ENCODE measurements around the gene ZNF519. TPM values are rescaled to one million over a fixed set of nuclear protein-coding genes. Genes with fewer than 3 reads are reported as not detected.
"Not testable (repeated sequence)": the region's sequence is repeated elsewhere in the genome, so short reads cannot be mapped to it uniquely, and the experiment has no call there.

ZNF519 gene
- total and polyA plus RNA-seq, 2 experiments from 2014 or later, result 5.1 to 12.0 TPM

DNA sequence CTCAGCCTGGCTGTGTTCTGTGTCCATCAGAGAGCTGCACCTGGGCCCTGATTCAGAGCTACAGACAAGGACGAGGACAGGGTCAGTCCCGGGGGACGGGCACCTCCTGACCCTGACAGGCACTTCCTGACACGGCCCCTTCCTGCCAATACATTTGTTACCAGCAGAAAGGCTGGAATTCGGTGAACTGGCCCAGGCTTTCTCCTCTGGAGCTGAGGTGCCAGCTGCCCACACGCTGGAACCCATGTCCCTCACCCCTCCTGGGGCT, 12.3 kb upstream of the ZNF519 start:
- Histone ChIP-seq H3K27ac (no peak overlapping the region), H3K36me3 (no peaks in the 10 kb centered on the region), H3K4me1 (ENCODE audit: low read depth) (no peaks in the 10 kb centered on the region), H3K9me3 (ENCODE audit: low read depth) (no peaks in the 10 kb centered on the region), H3K4me3 (no peak overlapping the region), H3K27me3 (no peaks in the 10 kb centered on the region)
- no peak for DNase-seq (ENCODE audit: low read depth in 1 of 2, low spot score in 1 of 2)
- TF ChIP-seq CTCF (IDR thresholded peaks at IDR 0.05; ENCODE audit: low read depth, low read length), result no peak

GRCh38 chr18:14143871-14144627, 11.8 kb upstream of the ZNF519 start:
- not testable (repeated sequence) for H3K27me3 ChIP-seq

GRCh38 chr18:14143396-14143795, 11.2 kb upstream of the ZNF519 start:
- H3K9me3 ChIP-seq (ENCODE audit: low read depth); H3K4me3 ChIP-seq; H3K27me3 ChIP-seq; H3K4me1 ChIP-seq (ENCODE audit: low read depth); H3K36me3 ChIP-seq; H3K27ac ChIP-seq; DNase-seq (ENCODE audit: low read depth in 1 of 2, low spot score in 1 of 2): not testable (repeated sequence)

More at GRCh38 chr18:14143871-14144627, 11.8 kb upstream of the ZNF519 start:
- DNase-seq (ENCODE audit: low read depth in 1 of 2, low spot score in 1 of 2); H3K4me1 ChIP-seq (ENCODE audit: low read depth); H3K9me3 ChIP-seq (ENCODE audit: low read depth); H3K36me3 ChIP-seq; H3K4me3 ChIP-seq; H3K27ac ChIP-seq: not testable (repeated sequence)

DNA sequence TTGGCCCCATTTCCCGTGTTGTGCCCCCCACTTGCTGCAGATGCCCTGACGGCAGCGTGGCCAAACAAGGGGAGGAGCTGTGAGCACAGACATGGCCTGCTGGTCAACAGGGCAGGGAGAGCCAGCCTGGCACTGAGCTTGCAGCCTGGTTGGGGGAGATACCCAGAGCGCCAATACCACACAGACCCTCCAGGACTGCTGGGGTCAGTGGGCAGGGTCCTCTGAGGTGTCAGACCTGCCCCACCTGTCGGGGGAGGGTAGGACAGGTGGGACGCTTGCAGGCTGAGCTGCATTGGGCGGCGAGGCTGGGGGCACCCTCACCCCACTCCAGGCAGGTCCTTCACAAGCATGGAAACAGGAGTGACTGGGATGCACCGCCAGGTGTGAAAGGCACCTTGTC, 9.9 kb upstream of the ZNF519 start:
- not testable (repeated sequence) for H3K27me3 ChIP-seq; H3K4me3 ChIP-seq; H3K4me1 ChIP-seq (ENCODE audit: low read depth); H3K27ac ChIP-seq; H3K9me3 ChIP-seq (ENCODE audit: low read depth); H3K36me3 ChIP-seq; DNase-seq (ENCODE audit: low read depth in 1 of 2, low spot score in 1 of 2)

GRCh38 chr18:14139583-14139982, 7.3 kb upstream of the ZNF519 start:
- H3K36me3 ChIP-seq, H3K27ac ChIP-seq: not testable (repeated sequence)

GRCh38 chr18:14137971-14138370, 5.7 kb upstream of the ZNF519 start:
- H3K9me3 ChIP-seq (ENCODE audit: low read depth); DNase-seq (ENCODE audit: low read depth in 1 of 2, low spot score in 1 of 2); H3K36me3 ChIP-seq; H3K27ac ChIP-seq; H3K4me3 ChIP-seq; H3K27me3 ChIP-seq; H3K4me1 ChIP-seq (ENCODE audit: low read depth): not testable (repeated sequence)

More at GRCh38 chr18:14139583-14139982, 7.3 kb upstream of the ZNF519 start:
- not testable (repeated sequence) for H3K4me1 ChIP-seq (ENCODE audit: low read depth); H3K27me3 ChIP-seq; H3K4me3 ChIP-seq; DNase-seq (ENCODE audit: low read depth in 1 of 2, low spot score in 1 of 2); H3K9me3 ChIP-seq (ENCODE audit: low read depth)

GRCh38 chr18:14131696-14132270, 452 bp downstream of the ZNF519 start:
- Histone ChIP-seq H3K27ac (peak overlapping the region; percentile 89), H3K4me3 (peak overlapping the region; percentile 94)
- H3K4me1 ChIP-seq (ENCODE audit: low read depth); H3K27me3 ChIP-seq; H3K36me3 ChIP-seq; H3K9me3 ChIP-seq (ENCODE audit: low read depth); DNase-seq (ENCODE audit: low read depth in 1 of 2, low spot score in 1 of 2): not testable (repeated sequence)

DNA sequence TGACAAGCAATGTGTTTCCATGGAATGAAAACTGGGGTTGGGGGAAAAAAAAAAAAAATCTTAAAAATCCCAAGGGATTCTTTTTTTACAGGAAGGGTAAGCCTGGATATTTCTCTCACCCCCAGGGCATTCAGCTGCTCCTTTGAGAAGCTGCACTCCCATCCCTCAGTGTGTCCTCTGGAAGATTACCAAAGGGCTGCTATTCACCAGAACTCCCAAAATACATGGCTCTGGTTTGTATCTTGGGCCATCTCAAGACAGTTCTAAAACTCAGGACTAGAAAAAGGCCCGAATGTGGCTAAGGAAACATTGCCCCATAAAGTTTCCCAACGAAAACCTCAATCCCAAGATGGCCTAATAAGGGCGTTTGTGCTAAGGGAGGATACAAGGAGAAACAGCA, 1.4 kb downstream of the ZNF519 start:
- not testable (repeated sequence) for H3K27ac ChIP-seq; H3K4me1 ChIP-seq (ENCODE audit: low read depth); H3K9me3 ChIP-seq (ENCODE audit: low read depth); DNase-seq (ENCODE audit: low read depth in 1 of 2, low spot score in 1 of 2); H3K36me3 ChIP-seq; H3K27me3 ChIP-seq
- peak overlapping the region; percentile 94 for H3K4me3 ChIP-seq

GRCh38 chr18:14124689-14125088, 7.5 kb downstream of the ZNF519 start:
- Histone ChIP-seq H3K27ac (no peak overlapping the region), H3K27me3 (no peaks in the 10 kb centered on the region), H3K4me3 (no peak overlapping the region), H3K36me3 (no peaks in the 10 kb centered on the region), H3K4me1 (ENCODE audit: low read depth) (no peaks in the 10 kb centered on the region), H3K9me3 (ENCODE audit: low read depth) (no peaks in the 10 kb centered on the region)
- no peak for DNase-seq (ENCODE audit: low read depth in 1 of 2, low spot score in 1 of 2)
- TF ChIP-seq CTCF (IDR thresholded peaks at IDR 0.05; ENCODE audit: low read depth, low read length), result no peak
